Ovary (tissue), 3 donors: ENCODE data around the gene C22orf31.

Experiments used
- EP300 ChIP-seq: sonication (generic); formaldehyde crosslinking; IDR thresholded peaks from one replicate; pipeline ENCODE4 v1.6.1; 2017; ENCODE audit warnings: antibody characterized with exemption
- POLR2A ChIP-seq: fragments of 450-650 bp; IDR thresholded peaks from one replicate; pipeline ENCODE4 v1.6.1; 2017; ENCODE audit warnings: antibody characterized with exemption, mild to moderate bottlenecking, moderate library complexity
- TF ChIP-seq, protein P1 (sequence below), 3 donors: fragments of 450-650 bp in 2 of 3; fragments of 200-600 bp in 1 of 3; IDR thresholded peaks; one replicate each; pipeline versions ENCODE4 v1.5.1 to v1.8.0; 2016 to 2022; ENCODE audit warnings: antibody characterized with exemption in 3 of 3, mild to moderate bottlenecking in 1 of 3
- donor health status: DM: no; HTN: no; CAD: no.

DNA sequence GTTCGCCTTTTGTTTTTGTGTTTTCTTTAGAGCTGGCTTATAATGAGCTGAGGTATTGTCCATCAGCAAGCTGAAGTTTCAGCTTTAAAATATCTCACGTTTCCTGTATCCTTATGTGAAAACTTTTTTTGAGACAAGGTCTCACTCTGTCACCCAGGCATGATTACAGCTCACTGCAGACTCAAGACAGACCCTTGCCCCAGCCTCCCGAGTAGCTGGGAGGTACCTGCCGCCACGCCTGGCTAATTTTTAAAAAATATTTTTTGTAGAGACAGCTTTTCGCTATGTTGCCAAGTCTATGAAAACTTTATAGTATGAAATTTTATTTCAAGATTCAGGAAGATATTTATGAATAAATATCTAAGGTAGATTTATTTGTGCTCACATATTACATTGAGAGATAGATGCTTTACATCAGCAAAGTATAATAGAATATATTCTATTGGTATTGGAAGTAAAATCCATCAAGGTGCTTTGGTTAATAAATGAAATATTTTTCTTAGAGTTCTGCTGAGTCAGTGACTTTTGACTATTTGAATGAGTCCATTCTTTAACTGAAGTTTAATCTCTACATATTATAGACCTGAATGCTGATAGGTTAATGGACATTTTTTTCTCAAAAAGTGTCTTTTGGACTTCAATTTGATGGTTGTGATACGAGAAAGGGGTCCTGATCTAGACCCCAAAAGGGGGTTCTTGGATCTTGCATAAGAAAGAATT is 21.4 kb upstream of the C22orf31 start:
- TF ChIP-seq POLR2A = no peak
- TF ChIP-seq, protein P1, sequence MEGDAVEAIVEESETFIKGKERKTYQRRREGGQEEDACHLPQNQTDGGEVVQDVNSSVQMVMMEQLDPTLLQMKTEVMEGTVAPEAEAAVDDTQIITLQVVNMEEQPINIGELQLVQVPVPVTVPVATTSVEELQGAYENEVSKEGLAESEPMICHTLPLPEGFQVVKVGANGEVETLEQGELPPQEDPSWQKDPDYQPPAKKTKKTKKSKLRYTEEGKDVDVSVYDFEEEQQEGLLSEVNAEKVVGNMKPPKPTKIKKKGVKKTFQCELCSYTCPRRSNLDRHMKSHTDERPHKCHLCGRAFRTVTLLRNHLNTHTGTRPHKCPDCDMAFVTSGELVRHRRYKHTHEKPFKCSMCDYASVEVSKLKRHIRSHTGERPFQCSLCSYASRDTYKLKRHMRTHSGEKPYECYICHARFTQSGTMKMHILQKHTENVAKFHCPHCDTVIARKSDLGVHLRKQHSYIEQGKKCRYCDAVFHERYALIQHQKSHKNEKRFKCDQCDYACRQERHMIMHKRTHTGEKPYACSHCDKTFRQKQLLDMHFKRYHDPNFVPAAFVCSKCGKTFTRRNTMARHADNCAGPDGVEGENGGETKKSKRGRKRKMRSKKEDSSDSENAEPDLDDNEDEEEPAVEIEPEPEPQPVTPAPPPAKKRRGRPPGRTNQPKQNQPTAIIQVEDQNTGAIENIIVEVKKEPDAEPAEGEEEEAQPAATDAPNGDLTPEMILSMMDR (IDR thresholded peaks at IDR 0.05) = no peak
- TF ChIP-seq EP300 = no peak
